ENCODE measurements around the gene TRAFD1.

The TRAFD1 gene

DNA sequence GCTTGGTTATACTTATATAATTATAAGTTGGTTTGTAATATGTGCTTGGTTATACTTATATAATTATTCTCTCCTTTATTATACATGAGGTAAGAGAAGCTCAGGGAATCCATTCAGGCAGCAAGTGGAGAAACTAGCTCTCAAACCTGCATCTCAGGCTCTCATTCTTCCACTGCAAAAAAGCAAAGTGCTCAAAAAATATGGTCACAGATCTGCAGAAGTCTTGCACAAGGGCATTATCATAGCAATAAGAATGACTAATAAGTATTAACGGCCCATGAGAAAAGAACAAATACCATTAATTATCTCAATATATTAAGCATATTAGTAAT is 476 bp upstream of the TRAFD1 start:
- H3K4me3 Mint-ChIP-seq = peak overlapping the region; percentile 86
- no peaks in the 10 kb centered on the region for H3K9me3 Mint-ChIP-seq
- DNase-seq (no peak), ATAC-seq (replicated peaks) (no peak)
- H3K4me1 Mint-ChIP-seq (ENCODE audit: low read depth in 2 of 2) = peaks cover 14 to 24% of the 10 kb centered on the region in 2 donors
- peak overlapping the region in 1 of 2 donors; percentile 91 for H3K27ac Mint-ChIP-seq
- peaks cover 19% of the 10 kb centered on the region for H3K36me3 Mint-ChIP-seq (ENCODE audit: insufficient read depth)
- H3K27me3 Mint-ChIP-seq = no peaks in the 10 kb centered on the region

DNA sequence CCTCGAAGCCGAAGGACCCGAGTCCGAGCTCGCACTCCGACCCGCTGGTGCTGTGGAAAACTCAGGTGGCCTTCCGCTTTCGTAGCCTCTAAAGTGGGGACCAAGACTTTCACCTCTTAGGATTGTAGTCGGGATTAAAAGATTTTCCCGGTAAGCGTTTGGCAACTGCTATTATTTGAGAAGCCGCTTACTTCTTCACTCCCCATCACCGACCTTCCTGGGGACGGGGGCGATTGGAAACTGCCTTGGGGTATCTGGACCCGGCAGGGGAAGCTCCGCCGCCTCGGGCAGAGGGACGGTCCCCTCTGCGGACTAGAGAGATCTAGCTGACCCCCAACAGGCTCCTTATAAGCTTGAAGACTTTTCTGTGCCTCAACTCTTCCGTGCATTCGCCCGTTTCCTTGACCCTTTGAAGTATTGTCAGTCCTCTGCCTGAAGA is 659 bp downstream of the TRAFD1 start:
- Mint-ChIP-seq H3K4me3 (peak overlapping the region; percentile 86), H3K36me3 (ENCODE audit: insufficient read depth) (peaks cover 19% of the 10 kb centered on the region), H3K9me3 (no peaks in the 10 kb centered on the region), H3K27ac (peak overlapping the region; percentile 91 to 93), H3K27me3 (no peaks in the 10 kb centered on the region), H3K4me1 (ENCODE audit: low read depth in 2 of 2) (peaks cover 19 to 29% of the 10 kb centered on the region in 2 donors)
- DNase-seq (no peak), ATAC-seq (replicated peaks) (no peak)

DNA sequence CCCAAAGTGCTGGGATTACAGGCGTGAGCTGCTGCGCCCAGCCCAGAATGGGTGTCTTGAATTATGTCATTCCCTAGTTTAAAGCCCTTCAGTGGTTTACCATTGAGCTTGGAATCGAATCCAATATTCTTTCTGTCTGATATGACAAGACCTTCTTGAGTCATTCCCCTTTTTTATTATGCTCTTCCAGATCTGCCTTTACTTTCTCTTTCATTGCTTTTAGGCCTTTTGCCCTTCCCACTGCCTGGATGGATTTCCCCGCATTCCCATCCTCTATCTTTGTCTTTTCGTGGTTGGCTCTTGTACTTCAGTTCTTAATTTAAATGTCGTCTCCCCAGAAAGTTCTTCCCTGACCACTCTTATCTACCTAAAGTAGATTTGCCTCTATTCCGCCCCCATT is 1.6 kb downstream of the TRAFD1 start:
- DNase-seq (no peak), ATAC-seq (replicated peaks) (no peak)
- peaks cover 19% of the 10 kb centered on the region for H3K36me3 Mint-ChIP-seq (ENCODE audit: insufficient read depth)
- peak overlapping the region in 1 of 2 donors; percentile 93 for H3K27ac Mint-ChIP-seq
- no peaks in the 10 kb centered on the region for H3K27me3 Mint-ChIP-seq
- H3K4me1 Mint-ChIP-seq (ENCODE audit: low read depth in 2 of 2) = peaks cover 22 to 36% of the 10 kb centered on the region in 2 donors
- no peaks in the 10 kb centered on the region for H3K9me3 Mint-ChIP-seq
- H3K4me3 Mint-ChIP-seq = peak overlapping the region; percentile 86

DNA sequence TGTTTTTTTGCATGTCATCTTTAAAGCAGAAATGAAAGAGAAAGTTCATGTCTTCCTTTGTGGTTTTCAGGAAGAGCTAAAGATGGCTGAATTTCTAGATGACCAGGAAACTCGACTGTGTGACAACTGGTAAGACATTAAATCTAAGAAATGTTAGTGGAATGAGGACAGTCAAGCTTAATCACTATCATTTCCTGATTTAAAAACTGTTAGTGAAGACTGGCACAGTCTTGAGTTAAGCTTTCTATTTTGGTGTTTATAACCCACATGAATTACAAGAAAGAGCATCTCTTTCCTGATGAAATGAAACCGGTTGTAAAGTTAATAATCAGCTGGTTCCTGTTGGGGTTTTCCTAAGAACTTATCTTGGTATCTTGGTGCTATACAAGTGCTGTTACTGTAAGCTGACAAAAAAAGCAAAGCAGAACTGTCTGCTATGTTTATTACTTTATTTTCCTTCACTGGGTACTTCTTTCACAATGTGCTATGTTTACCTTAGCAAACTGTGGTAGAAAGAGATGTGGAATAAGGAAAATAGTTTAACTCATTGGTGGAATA is 5.2 kb downstream of the TRAFD1 start:
- Mint-ChIP-seq H3K4me1 (ENCODE audit: low read depth in 2 of 2) (peaks cover 25 to 51% of the 10 kb centered on the region in 2 donors), H3K27ac (peak overlapping the region; percentile 84 to 93), H3K36me3 (ENCODE audit: insufficient read depth) (peaks cover 32% of the 10 kb centered on the region), H3K27me3 (no peaks in the 10 kb centered on the region), H3K4me3 (peak overlapping the region; percentile 63 to 68), H3K9me3 (no peaks in the 10 kb centered on the region)
- no peak for DNase-seq
- ATAC-seq (replicated peaks) = peak; percentile 79

DNA sequence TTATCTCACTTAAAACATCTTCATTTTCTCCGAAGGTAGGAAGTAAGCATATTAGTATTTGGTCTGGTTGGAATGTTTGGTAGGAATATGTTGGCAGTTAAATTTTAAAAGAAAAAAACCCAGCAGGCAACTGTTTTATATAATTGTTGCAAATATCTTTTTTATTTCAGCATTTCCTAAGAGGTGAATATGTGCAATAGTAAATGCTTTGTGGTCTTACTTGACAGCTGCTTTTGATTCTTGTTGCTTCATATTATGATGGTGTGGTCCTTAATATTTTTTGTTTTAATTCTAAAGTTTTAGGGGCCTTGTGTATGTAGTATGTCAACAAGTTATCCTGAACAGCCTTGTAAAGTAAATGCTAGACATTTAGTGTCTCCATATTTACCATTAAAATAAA is 6.3 kb downstream of the TRAFD1 start:
- H3K4me1 Mint-ChIP-seq (ENCODE audit: low read depth in 2 of 2) = peaks cover 22 to 44% of the 10 kb centered on the region in 2 donors
- DNase-seq (no peak), ATAC-seq (replicated peaks) (no peak)
- H3K4me3 Mint-ChIP-seq = no peak overlapping the region
- H3K36me3 Mint-ChIP-seq (ENCODE audit: insufficient read depth) = peaks cover 37% of the 10 kb centered on the region
- H3K27ac Mint-ChIP-seq = peak overlapping the region in 1 of 2 donors; percentile 84
- H3K9me3 Mint-ChIP-seq = no peaks in the 10 kb centered on the region
- no peaks in the 10 kb centered on the region for H3K27me3 Mint-ChIP-seq

DNA sequence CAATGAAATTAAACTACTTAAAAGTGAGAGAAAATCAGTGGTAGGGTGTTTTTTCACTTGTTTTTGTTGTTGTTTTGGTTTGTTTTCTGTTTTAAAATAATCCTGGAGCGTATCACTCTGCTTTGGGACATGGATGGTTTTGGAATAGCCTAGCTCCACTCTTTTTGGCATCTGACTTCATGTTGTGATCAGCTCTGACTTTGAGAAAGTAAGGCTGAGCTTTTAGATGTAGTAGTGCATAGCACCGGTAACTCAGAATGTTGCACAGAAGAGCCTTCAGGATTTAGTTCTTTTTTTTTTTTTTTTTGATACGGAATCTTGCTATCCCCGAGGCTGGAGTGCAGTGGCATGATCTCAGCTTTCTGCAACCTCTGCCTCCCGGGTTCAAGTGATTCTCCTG is 8.1 kb downstream of the TRAFD1 start:
- Mint-ChIP-seq H3K27me3 (no peaks in the 10 kb centered on the region), H3K9me3 (no peaks in the 10 kb centered on the region), H3K4me1 (ENCODE audit: low read depth in 2 of 2) (peaks cover 17 to 36% of the 10 kb centered on the region in 2 donors), H3K36me3 (ENCODE audit: insufficient read depth) (peaks cover 44% of the 10 kb centered on the region), H3K27ac (no peak overlapping the region), H3K4me3 (no peak overlapping the region)
- ATAC-seq (replicated peaks) (no peak), DNase-seq (no peak)

DNA sequence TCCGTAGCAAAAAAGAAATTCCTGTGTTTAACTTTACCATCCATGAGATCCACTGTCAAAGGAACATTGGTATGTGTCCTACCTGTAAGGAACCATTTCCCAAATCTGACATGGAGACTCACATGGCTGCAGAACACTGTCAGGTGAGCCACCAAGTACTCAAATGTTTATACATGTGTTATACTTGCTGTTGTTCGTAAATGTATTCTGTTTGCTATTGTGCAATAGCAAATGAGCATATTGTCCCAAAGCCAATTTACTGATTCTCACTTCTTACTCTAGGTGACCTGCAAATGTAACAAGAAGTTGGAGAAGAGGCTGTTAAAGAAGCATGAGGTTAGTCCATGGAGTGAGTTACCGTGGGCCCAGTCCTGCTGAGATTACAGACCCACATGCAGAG is 9.4 kb downstream of the TRAFD1 start:
- Mint-ChIP-seq H3K36me3 (ENCODE audit: insufficient read depth) (peaks cover 51% of the 10 kb centered on the region), H3K27me3 (no peaks in the 10 kb centered on the region), H3K27ac (no peak overlapping the region), H3K9me3 (no peaks in the 10 kb centered on the region), H3K4me3 (no peak overlapping the region), H3K4me1 (ENCODE audit: low read depth in 2 of 2) (peaks cover 12 to 27% of the 10 kb centered on the region in 2 donors)
- no peak for ATAC-seq (replicated peaks)
- DNase-seq = no peak

DNA sequence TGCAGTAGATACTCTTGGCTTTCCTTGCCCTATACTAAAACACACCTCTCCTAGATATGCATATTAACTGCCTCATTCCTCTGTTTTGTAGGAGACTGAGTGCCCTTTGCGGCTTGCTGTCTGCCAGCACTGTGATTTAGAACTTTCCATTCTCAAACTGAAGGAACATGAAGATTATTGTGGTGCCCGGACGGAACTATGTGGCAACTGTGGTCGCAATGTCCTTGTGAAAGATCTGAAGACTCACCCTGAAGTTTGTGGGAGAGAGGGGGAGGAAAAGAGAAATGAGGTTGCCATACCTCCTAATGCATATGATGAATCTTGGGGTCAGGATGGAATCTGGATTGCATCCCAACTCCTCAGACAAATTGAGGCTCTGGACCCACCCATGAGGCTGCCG is 15.4 kb downstream of the TRAFD1 start:
- Mint-ChIP-seq H3K36me3 (ENCODE audit: insufficient read depth) (peaks cover 82% of the 10 kb centered on the region), H3K27me3 (no peaks in the 10 kb centered on the region), H3K4me3 (no peak overlapping the region), H3K4me1 (ENCODE audit: low read depth in 2 of 2) (no peaks in the 10 kb centered on the region), H3K27ac (peak overlapping the region; percentile 74 to 75), H3K9me3 (no peaks in the 10 kb centered on the region)
- DNase-seq (no peak), ATAC-seq (replicated peaks) (no peak)

DNA sequence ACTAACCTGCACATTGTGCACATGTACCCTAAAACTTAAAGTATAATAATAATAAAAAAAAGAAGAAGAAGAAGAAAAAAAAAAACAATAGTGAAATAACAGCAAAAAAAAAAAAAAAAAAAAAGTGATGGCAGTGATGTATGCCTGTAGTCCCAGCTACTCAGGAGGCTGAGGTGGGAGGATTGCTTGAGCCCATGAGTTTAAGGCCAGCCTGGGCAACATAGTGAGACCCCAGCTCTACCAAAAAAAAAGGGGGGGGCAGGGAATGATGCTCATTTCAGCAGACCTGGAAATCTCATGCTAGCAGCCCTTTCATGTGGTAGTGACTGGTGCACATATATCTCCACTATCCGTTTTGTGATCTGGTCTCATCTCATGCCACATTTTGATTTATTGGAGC is 20.8 kb downstream of the TRAFD1 start:
- Mint-ChIP-seq H3K27me3 (no peaks in the 10 kb centered on the region), H3K4me1 (ENCODE audit: low read depth in 2 of 2) (no peaks in the 10 kb centered on the region), H3K27ac (peak overlapping the region in 1 of 2 donors; percentile 30), H3K4me3 (no peak overlapping the region), H3K36me3 (ENCODE audit: insufficient read depth) (peaks cover 95% of the 10 kb centered on the region), H3K9me3 (no peaks in the 10 kb centered on the region)
- no peak for DNase-seq
- ATAC-seq (replicated peaks) = no peak

DNA sequence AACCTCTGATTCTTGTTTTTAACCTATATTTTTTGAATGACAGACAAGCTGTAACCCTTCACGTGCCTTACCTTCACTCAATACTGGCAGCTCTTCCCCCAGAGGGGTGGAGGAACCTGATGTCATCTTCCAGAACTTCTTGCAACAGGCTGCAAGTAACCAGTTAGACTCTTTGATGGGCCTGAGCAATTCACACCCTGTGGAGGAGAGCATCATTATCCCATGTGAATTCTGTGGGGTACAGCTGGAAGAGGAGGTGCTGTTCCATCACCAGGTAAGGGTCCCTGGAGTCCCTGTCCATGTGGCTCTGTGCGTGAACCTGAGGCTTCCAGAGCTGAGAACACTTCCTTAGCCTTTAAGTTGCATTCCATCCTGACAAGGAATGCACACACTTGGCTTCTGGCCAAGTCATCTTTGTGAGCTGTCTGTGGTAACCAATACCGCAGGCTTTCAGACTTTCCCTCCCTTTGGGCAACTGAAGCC is 22.7 kb downstream of the TRAFD1 start:
- Mint-ChIP-seq H3K27ac (peak overlapping the region in 1 of 2 donors; percentile 60), H3K4me3 (no peak overlapping the region), H3K4me1 (ENCODE audit: low read depth in 2 of 2) (no peaks in the 10 kb centered on the region), H3K36me3 (ENCODE audit: insufficient read depth) (peaks cover 95% of the 10 kb centered on the region), H3K27me3 (no peaks in the 10 kb centered on the region), H3K9me3 (no peaks in the 10 kb centered on the region)
- DNase-seq (no peak), ATAC-seq (replicated peaks) (no peak)

DNA sequence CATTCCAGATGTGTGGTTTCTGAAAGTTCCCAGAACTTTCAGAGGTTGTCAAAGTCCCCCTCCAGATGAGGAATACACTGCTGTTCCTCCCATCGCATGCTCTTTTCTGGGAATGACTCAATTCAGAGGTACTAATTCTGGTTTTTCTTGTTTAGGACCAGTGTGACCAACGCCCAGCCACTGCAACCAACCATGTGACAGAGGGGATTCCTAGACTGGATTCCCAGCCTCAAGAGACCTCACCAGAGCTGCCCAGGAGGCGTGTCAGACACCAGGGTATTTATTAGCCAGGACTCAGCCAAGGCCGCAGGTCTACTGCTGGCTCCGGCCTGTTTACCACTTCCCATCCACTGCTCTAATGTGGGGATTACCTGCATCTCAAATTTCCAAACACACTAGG is 24.2 kb downstream of the TRAFD1 start:
- Mint-ChIP-seq H3K9me3 (no peaks in the 10 kb centered on the region), H3K36me3 (ENCODE audit: insufficient read depth) (peaks cover 86% of the 10 kb centered on the region), H3K27ac (peak overlapping the region in 1 of 2 donors; percentile 23), H3K4me3 (no peak overlapping the region), H3K27me3 (no peaks in the 10 kb centered on the region), H3K4me1 (ENCODE audit: low read depth in 2 of 2) (no peaks in the 10 kb centered on the region)
- ATAC-seq (replicated peaks) (no peak), DNase-seq (no peak)

DNA sequence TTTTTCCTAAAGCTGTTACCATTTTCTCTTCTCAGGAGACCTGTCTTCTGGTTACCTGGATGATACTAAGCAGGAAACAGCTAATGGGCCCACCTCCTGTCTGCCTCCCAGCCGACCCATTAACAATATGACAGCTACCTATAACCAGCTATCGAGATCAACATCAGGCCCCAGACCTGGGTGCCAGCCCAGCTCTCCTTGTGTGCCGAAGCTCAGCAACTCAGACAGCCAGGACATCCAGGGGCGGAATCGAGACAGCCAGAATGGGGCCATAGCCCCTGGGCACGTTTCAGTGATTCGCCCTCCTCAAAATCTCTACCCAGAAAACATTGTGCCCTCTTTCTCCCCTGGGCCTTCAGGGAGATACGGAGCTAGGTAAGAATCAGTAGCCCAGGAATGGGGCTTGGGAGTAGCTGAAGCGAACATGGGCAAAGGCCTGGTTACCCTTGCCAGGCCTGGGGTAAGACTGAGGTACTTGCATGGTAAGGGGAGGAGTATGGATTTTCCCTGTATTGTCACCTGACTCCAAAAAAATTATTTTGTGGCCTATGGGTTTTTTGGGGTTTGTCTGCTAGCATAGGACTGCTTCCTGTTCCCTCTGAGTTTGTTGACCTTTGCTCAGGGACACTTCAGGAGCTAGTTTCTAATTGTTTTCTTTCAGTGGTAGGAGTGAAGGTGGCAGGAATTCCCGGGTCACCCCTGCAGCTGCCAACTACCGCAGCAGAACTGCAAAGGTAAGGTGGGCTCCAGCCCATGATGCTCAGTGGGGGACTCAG is 26.6 kb downstream of the TRAFD1 start:
- no peaks in the 10 kb centered on the region for H3K27me3 Mint-ChIP-seq
- ATAC-seq (replicated peaks) (no peak), DNase-seq (no peak)
- no peak overlapping the region for H3K4me3 Mint-ChIP-seq
- peaks cover 4 to 5% of the 10 kb centered on the region in 2 donors for H3K9me3 Mint-ChIP-seq
- peak overlapping the region; percentile 79 to 86 for H3K27ac Mint-ChIP-seq
- H3K4me1 Mint-ChIP-seq (ENCODE audit: low read depth in 2 of 2) = peaks cover 0 to 5% of the 10 kb centered on the region in 2 donors
- H3K36me3 Mint-ChIP-seq (ENCODE audit: insufficient read depth) = peaks cover 73% of the 10 kb centered on the region

DNA sequence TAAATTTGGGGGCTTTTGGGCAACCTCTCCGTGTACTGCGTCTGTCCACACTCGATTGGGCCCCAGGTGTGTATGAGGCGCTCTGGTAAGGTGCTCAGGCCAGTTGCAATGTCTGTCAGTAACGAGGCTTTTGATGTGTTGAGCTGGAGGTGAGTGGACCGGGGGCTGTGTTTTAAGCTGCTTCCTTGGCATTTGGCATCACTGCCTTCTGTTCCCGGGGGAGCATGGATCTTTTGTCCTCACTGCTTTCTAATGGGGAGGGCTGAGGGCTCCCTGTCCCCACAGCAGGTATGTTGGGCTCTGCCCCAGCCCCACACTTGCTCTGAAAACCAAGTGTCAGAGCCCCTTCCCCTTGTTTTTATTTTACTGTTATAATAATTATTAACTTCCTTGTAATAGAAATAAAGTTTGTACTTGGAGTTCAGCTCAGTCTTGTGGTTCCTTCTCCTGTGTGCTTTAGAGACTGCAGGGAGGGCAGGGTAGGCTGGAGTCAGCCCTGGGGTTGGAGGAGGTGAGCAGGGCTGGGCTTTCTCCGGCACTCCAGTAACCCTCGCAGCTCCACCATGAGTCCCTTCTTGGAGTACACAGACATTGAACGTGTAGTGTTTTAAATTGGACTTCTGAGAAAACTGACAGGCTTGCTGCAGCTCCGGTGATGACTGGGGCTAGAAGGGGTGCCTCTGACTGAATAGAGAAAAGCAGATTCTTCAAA is 28.0 kb downstream of the TRAFD1 start:
- no peaks in the 10 kb centered on the region for H3K27me3 Mint-ChIP-seq
- no peak for ATAC-seq (replicated peaks)
- H3K4me1 Mint-ChIP-seq (ENCODE audit: low read depth in 2 of 2) = peaks cover 8 to 11% of the 10 kb centered on the region in 2 donors
- peaks cover 63% of the 10 kb centered on the region for H3K36me3 Mint-ChIP-seq (ENCODE audit: insufficient read depth)
- no peak for DNase-seq
- no peak overlapping the region for H3K4me3 Mint-ChIP-seq
- peaks cover 10 to 16% of the 10 kb centered on the region in 2 donors for H3K9me3 Mint-ChIP-seq
- peak overlapping the region; percentile 76 to 86 for H3K27ac Mint-ChIP-seq

DNA sequence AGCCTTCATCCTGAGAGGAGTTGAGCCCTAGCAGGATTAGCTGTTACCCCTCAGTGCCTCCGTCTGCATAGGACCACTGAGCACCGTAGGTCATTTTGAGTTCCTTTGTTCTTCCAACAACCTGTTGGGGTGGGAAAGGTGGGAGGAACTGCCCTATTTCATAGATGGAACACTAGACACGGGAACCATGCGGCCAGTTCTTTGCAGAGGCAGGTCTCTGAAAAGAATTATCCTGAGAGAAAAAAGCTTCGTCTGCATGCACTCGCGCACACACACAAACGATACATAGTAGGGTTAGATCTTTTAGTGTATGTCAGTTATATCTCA is 28.5 kb downstream of the TRAFD1 start:
- Mint-ChIP-seq H3K4me3 (no peak overlapping the region), H3K27ac (peak overlapping the region; percentile 76 to 86), H3K27me3 (no peaks in the 10 kb centered on the region), H3K4me1 (ENCODE audit: low read depth in 2 of 2) (peaks cover 14 to 16% of the 10 kb centered on the region in 2 donors), H3K9me3 (peaks cover 10 to 18% of the 10 kb centered on the region in 2 donors), H3K36me3 (ENCODE audit: insufficient read depth) (peaks cover 57% of the 10 kb centered on the region)
- no peak for ATAC-seq (replicated peaks)
- no peak for DNase-seq
